ENCODE measurements around the gene MARK3. TPM values are rescaled to one million over a fixed set of nuclear protein-coding genes. Genes with fewer than 3 reads are reported as not detected.

Gene MARK3
- total and polyA plus RNA-seq, 2 of the 13 experiments (the other 11 are each of a cell fraction or from before 2014, with no cell fraction given), result 47.7 to 56.6 TPM

DNA sequence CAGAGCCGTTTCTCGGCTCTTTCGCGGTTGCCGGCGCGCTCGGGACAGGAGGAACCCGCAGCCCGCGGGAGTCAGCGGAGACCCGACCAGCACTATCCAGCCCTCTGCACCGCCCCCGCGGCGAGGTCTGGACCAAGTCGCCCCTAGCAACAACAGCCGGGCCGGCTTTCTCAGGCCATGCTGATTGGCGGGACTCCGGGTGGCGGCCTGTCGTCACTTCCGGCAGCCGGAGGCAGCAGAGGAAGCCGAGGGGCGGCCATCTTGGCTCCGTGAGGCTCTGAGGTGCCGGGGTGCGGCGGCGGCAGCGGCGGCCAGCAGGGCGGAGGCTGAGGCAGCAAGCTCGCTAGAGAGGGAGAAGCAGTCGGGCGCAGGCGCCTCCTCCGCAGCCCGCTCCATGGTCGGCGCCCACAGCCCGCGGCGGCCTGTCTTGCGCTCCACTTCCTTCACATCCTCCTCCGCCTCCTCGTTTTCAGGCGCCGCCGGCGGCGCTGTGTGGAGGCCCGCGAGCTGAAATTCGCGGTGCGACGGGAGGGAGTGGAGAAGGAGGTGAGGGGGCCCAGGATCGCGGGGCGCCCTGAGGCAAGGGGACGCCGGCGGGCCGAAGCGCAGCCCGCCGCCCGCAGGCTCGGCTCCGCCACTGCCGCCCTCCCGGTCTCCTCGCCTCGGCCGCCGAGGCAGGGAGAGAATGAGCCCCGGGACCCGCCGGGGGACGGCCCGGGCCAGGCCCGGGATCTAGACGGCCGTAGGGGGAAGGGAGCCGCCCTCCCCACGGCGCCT, at the start of gene MARK3 (continued):
- TF ChIP-seq CEBPB (IDR thresholded peaks at IDR 0.05; ENCODE audit: borderline replicate concordance, low read depth, low read length) (no peak), ARNTL (CRISPR knock-in tag; IDR thresholded peaks at IDR 0.05) (no peak), ZNF780A (CRISPR knock-in tag; IDR thresholded peaks at IDR 0.05) (no peak), KLF15 (CRISPR knock-in tag; IDR thresholded peaks at IDR 0.05; ENCODE audit: borderline replicate concordance) (no peak; the same call in 1 of the 2 replicates), ZSCAN29 (CRISPR knock-in tag; conservative IDR thresholded peaks at IDR 0.05) (no peak), ONECUT2 (CRISPR knock-in tag; IDR thresholded peaks at IDR 0.05) (no peak), ZNF629 (CRISPR knock-in tag; conservative IDR thresholded peaks at IDR 0.05) (no peak), NCOA1 (CRISPR knock-in tag; IDR thresholded peaks at IDR 0.05) (no peak), ZNF337 (CRISPR knock-in tag; IDR thresholded peaks at IDR 0.05; ENCODE audit: borderline replicate concordance, low read depth) (no peak), ZFY (CRISPR knock-in tag; IDR thresholded peaks at IDR 0.05) (peak; percentile 78), CBX5 (CRISPR knock-in tag; IDR thresholded peaks at IDR 0.05; ENCODE audit: borderline replicate concordance) (no peak), CCDC6 (CRISPR knock-in tag; IDR thresholded peaks at IDR 0.05) (no peak), ZNF703 (CRISPR knock-in tag; IDR thresholded peaks at IDR 0.05; ENCODE audit: borderline replicate concordance) (0 out of 2 replicates have a peak, but pooled peaks have one; percentile 15), NFIC (IDR thresholded peaks at IDR 0.05; ENCODE audit: low read length) (no peak), ZNF12 (CRISPR knock-in tag; IDR thresholded peaks at IDR 0.05) (no peak), PRMT3 (CRISPR knock-in tag; IDR thresholded peaks at IDR 0.05; ENCODE audit: borderline replicate concordance, low read depth) (no peak), EP300 (IDR thresholded peaks at IDR 0.05; ENCODE audit: low read depth in 2 of 2, low read length in 2 of 2) (peak in 1 of 2 experiments; percentile 66; a peak in 2 of 4 replicates), EP300 (CRISPR knock-in tag; IDR thresholded peaks at IDR 0.05; ENCODE audit: borderline replicate concordance) (no peak), XBP1 (CRISPR knock-in tag; IDR thresholded peaks at IDR 0.05) (no peak), JUN (CRISPR knock-in tag; IDR thresholded peaks at IDR 0.05) (no peak), ZNF484 (CRISPR knock-in tag; IDR thresholded peaks at IDR 0.05; ENCODE audit: borderline replicate concordance, low read depth) (no peak), ZNF460 (CRISPR knock-in tag; IDR thresholded peaks at IDR 0.05; ENCODE audit: borderline replicate concordance) (no peak), TBX3 (IDR thresholded peaks at IDR 0.05; ENCODE audit: borderline replicate concordance) (no peak)
- TF ChIP-seq, protein P1, sequence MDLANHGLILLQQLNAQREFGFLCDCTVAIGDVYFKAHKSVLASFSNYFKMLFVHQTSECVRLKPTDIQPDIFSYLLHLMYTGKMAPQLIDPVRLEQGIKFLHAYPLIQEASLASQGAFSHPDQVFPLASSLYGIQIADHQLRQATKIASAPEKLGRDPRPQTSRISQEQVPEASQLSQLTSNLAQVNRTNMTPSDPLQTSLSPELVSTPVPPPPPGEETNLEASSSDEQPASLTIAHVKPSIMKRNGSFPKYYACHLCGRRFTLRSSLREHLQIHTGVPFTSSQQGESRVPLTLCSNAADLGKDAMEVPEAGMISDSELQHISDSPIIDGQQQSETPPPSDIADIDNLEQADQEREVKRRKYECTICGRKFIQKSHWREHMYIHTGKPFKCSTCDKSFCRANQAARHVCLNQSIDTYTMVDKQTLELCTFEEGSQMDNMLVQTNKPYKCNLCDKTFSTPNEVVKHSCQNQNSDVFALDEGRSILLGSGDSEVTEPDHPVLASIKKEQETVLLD (CRISPR knock-in tag; IDR thresholded peaks at IDR 0.05; ENCODE audit: low read depth), result 0 out of 2 replicates have a peak, but pooled peaks have one; percentile 49
- TF ChIP-seq, protein P2, sequence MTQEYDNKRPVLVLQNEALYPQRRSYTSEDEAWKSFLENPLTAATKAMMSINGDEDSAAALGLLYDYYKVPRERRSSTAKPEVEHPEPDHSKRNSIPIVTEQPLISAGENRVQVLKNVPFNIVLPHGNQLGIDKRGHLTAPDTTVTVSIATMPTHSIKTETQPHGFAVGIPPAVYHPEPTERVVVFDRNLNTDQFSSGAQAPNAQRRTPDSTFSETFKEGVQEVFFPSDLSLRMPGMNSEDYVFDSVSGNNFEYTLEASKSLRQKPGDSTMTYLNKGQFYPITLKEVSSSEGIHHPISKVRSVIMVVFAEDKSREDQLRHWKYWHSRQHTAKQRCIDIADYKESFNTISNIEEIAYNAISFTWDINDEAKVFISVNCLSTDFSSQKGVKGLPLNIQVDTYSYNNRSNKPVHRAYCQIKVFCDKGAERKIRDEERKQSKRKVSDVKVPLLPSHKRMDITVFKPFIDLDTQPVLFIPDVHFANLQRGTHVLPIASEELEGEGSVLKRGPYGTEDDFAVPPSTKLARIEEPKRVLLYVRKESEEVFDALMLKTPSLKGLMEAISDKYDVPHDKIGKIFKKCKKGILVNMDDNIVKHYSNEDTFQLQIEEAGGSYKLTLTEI (CRISPR knock-in tag; conservative IDR thresholded peaks at IDR 0.05), result no peak
- TF ChIP-seq, protein P3, sequence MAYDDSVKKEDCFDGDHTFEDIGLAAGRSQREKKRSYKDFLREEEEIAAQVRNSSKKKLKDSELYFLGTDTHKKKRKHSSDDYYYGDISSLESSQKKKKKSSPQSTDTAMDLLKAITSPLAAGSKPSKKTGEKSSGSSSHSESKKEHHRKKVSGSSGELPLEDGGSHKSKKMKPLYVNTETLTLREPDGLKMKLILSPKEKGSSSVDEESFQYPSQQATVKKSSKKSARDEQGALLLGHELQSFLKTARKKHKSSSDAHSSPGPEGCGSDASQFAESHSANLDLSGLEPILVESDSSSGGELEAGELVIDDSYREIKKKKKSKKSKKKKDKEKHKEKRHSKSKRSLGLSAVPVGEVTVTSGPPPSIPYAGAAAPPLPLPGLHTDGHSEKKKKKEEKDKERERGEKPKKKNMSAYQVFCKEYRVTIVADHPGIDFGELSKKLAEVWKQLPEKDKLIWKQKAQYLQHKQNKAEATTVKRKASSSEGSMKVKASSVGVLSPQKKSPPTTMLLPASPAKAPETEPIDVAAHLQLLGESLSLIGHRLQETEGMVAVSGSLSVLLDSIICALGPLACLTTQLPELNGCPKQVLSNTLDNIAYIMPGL (CRISPR knock-in tag; IDR thresholded peaks at IDR 0.05; ENCODE audit: borderline replicate concordance in 1 of 2, low read depth in 1 of 2), result peak; percentile 75 to 82; a peak in 3 of 4 replicates
